NOMO-1 (cell line): ENCODE data around the gene PAX8.
"Not testable (repeated sequence)": the region's sequence is repeated elsewhere in the genome, so short reads cannot be mapped to it uniquely, and the experiment has no call there.

ENCODE experiments used
- DNase-seq, 2 experiments: peaks; one replicate each; lab custom pipeline; 2025; ENCODE audit not compliant: unreplicated experiment in 2 of 2; lab: John Stamatoyannopoulos, UW

Gene PAX8

DNA sequence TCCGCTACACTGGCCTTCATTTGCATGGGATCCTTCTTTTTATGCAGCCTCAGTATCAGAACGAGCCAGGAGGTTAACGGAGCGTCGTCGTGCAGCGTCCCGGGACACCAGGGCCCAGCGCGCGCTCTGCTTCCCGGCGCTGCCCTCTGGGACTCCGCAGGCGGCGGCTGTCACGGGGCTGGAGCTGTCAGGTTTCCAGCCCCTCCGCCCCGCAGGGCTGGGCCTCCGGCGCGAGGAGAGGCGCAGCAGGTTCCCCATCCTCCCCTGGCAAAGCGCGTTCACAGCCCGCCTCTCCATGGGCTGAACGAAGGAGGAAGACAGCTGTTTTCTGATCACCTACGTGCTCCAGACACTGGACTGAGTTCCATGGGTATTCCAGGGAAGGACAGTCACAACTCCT lies 12.5 kb upstream of the PAX8 start:
- DNase-seq = no peak

DNA sequence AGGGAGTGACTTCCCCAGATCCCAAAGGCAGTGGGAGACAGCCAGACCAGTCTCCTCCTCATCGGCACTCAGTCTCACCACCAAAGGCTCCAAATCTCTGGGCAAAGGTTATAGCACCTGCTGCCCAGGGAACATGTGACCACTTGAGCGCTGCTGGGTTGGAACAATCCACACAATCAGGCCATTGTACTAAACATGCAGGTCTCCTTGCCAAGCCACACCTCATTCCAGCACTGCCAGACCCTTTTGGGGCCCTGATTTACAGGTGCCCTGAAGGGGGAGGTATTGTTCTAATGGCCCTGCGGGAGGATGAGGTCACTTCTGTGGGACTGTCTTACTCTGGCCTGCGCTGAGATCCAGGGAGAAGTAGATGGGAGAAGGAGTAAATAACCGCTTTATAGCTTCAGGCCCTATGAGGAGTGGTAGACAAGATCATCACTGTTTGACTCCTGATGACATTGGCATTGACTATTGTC lies 10.0 kb upstream of the PAX8 start:
- DNase-seq = not testable (repeated sequence)

DNA sequence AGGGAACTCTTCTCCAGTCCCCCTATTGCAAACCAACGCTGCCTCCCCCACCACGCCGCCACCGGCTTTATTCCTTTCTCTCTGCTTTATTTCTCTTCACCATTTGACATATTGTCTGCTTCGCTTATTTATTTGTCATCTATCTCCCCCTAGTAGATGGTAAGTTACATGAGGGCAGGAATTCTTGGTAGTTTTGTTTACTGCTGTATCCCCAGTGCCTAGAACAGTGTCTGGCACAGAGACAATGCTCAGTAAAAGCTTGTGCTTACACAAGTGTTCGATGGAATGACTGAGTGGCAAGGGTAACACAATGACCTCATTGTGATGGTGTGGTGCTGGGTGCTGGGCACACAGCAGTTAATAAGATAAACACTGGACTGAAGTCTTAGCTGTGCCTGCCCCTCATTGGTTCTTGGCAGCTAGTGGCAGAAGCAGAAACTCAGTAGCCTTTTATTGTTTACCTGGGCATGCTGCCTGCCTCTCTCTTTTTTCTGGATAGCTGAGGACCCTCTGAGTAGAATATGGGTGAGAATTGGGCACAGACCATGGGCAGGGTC lies 9.5 kb upstream of the PAX8 start:
- not testable (repeated sequence) for DNase-seq

DNA sequence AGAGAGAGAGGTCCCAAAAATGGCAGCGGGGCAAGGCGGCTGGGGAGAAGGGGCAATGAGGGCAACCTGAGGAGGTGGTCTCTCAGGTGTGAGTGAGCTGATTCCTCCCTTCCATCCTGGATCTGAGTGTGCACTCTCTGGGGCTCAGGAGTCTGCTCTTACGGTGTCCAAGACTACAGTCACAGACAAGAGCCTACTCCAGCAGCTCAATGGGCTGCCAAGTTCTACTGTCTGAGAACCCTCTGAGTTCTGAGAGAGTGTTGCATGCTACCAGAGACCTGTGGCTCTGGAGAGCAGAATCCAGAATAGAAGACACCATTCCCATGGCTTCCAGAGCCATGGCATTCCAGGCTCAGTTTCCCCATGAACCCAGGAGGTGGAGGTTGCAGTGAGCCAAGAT lies 7.1 kb upstream of the PAX8 start:
- DNase-seq = no peak

DNA sequence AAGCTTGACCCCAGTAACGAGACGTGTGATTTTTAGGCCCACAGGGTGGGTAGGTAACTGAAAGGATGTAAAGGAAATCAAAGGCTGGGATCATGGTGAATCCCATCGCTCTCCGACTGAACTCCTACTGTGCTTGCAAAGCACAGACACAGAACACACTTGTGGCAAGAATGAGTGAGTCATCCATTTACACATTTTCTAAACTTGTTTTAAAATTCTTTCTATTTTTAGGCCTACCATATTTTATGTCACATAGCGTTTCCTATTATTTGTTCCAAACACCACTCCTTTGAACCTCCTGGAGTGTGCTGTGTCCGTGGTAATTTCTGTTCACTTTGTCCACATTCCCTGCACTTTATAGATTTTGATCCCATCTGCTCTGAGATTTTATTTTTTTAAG lies 6.3 kb upstream of the PAX8 start:
- not testable (repeated sequence) for DNase-seq

DNA sequence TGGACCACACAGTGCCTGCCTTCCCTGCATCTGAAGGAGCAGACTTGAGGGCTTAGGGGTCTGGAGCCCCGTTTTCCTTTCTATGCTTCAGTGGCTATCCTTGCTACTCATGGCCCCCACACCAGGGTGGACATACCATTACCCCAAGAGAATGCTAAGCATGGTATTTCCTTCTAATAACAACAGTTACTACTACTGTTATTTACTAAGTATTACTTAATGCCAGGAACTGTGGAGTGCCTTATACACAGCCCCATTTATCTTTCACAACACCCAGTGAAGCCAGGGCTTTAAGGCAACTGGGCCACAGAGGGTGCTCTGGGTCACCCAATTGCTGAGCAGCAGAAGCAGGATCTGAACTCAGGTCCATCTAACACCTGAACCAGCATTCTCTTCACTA lies 5.8 kb upstream of the PAX8 start:
- no peak for DNase-seq

DNA sequence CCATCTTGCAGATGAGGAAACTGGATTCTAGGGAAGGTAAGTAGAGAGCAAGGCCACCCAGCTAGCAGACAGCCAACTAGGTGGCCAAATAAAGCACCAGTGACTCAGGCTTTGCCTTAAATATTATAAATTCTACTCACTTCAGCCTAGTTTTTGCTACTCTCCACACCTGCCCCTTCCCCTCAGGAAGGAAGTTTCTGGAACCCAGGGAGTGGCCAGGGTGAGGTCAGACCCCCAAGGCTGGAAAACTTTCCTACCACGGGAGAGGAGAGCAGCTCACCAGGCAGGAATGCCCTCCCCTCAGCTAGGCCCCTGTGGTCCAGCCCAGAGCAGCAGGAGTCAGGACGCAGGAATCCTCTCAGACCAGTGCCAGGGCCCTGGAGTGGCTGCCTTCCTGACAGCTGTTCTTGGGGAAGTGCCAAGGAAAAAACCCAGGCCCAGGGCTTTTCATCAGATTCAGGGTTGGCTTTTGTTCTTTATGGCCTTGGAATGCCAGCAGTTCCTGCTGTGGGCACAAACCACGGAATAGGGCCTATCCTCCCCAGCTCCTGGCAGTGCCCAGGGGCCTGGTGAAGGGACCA lies 5.1 kb upstream of the PAX8 start:
- no peak for DNase-seq

DNA sequence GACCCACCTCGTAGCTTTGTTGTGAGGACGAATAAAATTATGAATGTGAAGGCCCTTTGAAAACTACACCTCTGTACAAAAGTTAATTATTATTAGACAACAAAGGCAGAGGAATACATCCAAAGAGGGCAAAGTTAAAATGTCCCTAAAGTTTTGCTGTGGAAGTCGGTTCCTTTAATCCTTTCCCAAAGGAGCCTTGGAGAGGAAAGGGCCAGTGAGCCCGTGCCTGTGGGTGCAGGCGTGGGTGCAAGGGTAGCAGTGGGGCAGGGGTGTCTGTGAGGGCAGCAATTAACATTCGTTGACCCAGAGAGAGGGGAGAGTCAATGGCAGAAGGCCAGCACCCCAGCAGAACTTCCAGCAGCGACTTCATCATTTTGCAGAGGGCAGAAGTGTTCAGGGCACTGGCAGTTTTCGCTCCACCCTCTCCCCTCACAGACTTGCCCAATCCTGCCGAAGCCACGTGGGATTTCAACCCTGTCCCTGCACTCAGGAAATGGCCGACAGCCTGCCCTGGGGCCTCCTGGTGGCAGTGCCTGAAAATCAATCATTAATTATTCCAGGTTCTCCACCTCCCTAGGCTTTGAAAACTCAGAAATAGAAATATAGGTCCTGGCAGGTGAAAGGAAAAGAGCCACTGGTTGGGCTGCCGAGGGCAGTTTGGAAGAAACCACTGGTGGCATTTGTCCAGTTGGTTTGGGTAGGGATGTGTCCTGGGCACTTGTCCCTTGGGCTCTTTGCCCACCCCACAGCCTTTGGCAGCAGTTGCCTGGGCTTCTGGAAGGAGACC lies 4.2 kb upstream of the PAX8 start:
- DNase-seq = peak; percentile 62 to 88

DNA sequence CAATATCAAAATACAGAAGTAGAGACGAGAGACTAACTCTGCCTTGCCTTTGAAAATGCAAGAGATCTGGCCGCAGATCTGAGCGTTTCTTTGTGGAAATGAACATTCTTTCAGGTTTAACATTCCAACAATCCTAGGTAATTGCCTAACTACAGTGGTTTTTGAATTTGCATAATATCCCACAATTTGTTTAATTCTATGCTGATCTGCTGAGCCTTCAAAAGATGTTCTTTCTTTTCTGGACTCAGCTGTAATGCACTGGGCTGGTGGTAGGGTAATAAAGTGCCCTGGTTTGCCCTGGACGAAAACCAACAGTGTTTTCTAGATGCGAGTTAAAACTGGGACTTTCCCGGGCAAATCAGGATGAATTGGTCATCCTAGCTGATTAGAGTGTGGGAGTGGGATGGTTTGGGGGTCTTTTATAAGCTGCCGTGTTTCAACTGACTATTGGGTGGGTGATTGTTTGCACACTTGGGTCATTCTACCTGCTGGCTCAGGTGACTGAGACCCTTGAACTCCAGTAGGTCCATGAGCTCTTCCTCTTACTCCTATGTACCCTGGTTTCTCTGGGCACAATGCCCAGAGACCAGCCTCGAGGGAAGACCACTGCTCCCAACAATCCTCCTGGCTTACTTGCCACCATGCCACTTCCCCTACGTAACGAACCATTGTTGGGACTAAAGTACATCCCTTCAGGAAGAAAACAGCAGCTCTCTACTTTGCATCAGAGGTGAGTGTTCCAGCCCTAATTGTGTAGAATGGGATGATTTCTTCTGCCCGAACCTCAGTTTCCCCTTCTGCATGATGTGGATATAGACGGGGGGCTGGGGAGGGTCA lies 3.4 kb upstream of the PAX8 start:
- no peak for DNase-seq

DNA sequence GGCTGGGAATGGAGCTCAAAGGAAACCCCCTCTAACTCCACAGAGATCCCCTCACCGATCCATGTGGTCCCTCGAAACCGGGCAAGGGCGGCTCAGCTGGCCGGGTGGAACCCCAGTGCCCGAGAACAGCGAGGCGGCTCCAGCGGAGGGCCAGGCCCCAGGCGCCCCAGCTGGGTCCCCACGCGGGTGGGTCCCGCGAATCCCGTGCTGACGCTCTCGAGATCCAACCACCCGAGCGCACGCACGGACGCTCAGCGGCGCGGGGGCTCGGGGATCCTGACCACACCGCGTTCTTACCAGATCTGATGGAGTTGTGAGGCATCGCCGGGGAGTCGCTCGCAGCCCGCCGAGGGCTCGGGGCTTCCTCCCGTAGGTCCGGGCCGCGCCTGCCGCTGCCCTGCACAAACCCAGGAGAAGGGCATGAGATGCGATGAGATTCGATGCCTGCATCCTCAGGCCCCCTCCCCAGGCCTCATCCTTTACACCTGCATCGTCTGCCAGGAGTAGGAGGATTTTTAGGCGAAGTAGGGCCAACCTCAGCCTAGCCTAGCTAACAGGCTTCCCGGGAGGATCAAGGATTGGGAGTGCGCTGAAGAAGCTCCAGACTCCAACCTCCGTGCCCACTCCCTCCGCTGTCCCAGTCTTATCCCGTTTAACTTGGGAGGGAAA lies 514 bp downstream of the PAX8 start:
- DNase-seq = no peak

DNA sequence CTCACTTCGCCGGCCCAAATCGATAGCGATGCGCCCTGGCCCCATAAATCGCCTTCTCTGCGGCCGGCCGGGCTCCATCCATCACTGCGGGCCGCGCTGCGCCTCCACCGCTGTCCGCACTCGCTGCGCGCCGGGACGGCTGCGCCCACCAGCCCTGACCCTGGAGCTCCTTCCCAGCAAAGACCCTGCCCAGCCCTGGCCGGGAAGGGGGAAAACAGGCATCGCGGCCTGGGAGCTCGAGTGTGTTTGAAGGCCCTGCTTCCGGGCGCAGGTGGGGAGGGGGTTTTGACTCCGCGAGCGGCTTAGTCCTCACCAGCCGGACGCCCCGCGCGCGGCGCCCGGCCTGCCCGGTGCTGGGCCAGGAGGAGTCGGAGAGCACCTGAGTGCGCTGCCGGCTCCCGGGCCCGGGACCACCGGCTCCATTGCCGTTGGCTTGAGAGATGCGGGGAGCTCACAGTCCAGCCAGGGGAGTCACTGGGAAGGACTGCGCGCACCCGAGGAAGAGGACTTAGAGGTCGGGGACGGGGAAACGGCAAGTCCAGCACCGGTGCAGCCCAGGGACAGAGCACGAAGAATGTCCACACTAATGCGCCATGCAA lies 1.1 kb downstream of the PAX8 start:
- DNase-seq = no peak

DNA sequence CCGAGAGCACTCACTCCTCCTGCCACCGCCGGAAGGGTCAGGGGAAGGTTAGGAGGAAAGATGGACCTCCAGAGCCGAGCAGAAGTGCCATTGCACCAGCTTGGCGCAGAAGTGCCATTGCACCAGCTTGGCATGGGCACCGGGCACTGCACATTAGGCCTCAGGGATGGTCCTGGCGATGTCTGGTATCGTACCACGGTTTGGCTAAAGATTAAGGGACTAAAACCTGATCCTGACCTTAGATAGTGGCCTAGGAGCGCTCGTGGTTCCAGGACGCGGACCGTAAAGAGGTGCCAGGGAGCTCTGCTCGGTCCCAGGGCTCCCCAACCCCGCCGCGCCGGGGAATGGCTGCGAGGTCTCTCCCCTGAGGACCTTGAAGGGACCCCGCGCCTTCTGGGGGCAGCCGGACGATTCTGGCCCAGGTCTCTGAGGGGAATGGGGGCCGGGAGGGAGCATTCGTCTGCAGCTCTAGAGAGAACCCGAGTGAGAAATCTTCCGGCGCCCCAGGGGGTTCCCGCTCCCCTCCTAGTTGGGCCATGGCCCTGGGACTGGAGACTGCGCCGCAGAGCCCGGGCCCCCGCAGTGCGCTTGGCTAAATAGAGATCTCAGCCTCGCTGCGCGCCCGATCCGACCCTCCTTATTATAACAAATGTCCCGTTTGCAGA lies 1.8 kb downstream of the PAX8 start:
- no peak for DNase-seq

DNA sequence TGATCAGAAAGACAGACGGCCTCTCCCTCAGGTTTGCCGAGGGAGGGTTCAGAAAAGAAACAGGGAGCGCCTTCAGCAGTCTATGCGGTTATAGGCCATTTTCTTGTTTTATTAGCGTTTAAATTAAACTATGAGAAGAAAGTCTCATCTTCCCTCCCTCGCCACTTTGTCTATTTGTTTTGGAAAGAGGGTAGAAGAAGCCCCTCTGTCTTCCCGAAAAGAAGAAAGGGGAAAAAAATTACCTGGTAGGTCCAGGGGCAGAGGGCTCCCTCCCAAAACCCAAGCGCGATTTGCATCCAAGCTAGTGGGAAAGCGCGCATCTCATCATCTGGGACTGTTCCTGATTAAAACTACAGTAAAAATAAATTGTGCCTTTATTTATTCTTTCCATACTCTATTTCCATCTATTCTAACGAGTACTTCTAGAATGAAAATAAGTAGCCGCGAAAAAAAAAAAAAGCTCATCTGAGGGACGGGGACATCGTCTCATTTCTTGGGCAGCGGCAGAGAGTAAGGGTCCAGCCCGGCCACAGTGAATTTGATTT lies 2.4 kb downstream of the PAX8 start:
- no peak for DNase-seq

DNA sequence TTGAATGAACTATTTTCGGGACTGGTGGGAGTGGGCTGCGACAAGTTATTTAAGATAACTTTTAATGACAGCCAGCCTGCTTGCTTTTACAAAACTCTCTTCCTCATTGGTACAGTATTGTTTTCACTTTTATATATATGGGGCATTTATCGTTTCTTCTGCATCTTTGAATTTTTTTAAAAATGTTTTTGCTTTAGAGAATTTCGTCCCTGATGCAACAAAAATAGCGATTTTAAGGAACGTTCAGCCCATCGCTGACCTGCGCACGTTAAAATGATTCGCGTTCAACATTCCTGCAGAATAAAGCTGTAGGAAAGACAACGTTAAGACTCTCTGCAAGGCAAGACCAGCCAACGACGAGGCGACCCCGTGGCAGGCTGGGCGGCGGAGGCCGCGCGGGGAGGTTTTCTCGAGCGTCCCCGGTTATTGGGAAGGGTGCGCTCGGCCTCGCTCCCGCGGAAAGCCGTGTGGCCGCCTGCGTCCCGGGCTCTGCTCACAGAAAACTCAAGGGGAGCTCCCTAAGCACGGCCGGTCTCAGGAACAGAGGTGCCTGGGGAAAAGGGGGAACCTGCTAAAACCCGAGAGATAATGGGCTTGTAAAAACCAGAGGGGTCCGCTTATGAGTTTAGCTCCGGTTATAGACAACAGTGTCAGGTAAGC lies 3.0 kb downstream of the PAX8 start:
- DNase-seq = peak in 1 of 2 experiments; percentile 25

DNA sequence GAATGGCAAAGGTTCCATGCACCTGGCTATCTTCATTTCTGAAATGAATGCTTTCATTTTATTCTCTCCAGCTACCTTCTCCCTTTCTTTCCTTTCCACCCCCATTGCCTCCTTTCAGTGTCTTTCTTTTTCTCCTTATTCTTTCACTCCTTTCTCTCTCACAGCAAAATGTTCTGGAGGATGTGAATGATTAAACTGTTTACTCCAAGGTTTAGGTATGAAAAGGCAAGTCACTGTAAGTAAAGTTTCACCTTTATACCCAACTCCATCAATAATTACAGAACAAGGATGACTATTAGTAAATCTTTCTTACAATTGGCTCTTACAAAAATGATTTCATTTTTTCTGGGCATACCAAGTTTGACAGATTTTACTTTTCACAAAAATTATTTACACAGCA lies 4.3 kb downstream of the PAX8 start:
- DNase-seq = no peak

DNA sequence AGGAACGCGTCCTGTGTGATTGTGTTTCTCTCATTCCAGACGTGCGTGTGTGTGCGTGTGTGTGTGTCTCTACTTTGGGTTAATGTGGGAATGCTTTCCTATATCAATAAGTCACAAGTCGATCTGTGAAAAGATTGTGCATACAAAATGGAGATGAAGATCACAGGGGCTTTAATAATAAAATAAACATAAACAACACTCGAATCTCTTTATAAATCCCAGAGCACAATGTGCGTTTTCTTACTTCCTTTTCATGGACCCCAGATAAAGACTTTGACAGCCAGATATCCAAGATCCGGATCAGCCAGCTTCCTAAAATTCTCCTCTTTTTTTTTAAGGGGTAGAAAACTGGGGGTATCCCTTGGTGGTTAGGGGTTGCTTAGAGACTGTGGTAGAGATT lies 4.7 kb downstream of the PAX8 start:
- no peak for DNase-seq

DNA sequence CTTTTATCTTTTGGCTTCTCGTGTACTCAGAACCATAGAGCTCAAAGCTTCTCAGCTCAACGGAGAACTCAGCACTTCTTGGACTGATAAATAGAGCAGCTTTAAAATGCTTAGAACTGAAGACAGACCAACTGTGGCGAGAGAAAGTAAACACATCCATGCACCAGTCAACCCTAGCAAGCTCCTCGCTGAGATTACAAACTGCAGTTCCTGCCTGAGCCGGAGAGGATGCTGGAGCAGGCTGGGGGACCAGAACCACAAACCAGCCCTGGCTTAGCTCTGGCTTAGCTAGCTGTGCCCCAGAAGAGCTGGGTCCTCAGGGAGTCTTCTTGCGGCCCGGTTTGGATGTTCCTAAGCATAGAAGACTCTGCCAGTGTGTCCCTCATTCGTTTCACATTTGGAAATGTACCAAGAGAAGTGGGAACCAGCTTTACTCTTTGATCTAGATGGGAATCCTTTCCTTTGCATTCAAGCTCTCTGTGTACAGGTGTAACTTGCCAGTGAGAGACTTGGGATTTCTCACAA lies 5.6 kb downstream of the PAX8 start:
- DNase-seq = peak in 1 of 2 experiments; percentile 15

DNA sequence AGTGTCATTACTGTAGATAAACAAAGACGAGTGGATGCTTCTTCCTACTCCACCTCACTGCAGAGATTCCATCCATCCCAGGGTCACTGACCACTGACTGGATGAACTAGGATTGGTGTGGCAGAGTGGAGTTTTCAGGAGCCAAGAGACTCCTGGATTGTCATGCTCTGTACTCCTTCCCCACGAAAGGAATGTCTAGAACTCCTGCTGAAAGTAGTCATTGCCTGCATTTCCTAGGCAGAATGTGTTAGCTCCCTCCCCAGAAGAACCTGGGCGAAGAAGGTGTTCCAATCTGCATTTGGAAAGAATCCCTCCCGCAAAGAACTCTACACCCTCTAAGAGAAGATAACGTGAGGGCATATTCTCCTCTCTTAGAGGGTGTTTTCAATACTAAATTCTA lies 6.2 kb downstream of the PAX8 start:
- no peak for DNase-seq
